ENCODE data around the gene RFX2. TPM values are rescaled to one million over a fixed set of nuclear protein-coding genes. Genes with fewer than 3 reads are reported as not detected.

The RFX2 gene
- total and polyA plus RNA-seq, 2 experiments from 2014 or later: 2.3 to 4.9 TPM

DNA sequence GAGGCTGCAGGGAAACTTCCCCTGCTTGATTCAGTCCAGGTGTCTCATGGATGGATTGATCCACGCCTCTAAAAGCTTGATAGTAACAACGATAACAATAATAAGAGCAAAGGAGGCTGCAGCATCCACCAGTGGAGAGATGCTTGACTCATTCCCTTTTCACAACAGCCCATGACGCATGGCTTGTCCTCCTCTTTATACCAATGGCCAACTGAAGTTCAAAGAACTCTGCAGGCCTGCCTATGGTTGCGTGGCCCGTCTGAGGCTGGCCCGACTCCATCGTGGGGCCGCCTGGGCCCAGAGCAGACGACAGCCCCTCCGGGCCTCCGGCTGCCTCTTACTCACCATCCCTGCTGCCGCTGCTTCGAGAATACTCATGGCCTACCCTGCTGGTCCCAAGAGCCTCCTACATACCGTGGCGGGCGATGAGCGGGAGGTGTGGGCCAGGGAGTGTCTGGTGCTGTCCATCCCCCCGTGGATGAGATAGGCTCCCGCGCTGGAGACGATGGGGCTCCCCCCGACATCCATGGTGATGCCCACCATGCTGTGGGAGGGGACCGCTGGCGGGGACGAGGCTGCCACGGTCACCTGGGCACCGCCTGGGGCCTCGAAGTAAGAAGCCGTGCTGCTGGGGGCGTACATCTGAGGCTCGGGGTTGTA is 70.6 kb downstream of the RFX2 start:
- H3K36me3 ChIP-seq (replicated peaks; ENCODE audit: insufficient read depth, low read depth): no peaks in the 10 kb centered on the region
- H3K27ac ChIP-seq: no peak overlapping the region
- H3K9me3 ChIP-seq (ENCODE audit: low read depth): no peaks in the 10 kb centered on the region
- no peak overlapping the region for H3K4me3 ChIP-seq
- H2AFZ ChIP-seq: no peak overlapping the region
- H3K9me2 ChIP-seq (replicated peaks; ENCODE audit: insufficient read depth): no peaks in the 10 kb centered on the region
- WGBS (ENCODE audit: low lambda C conversion rate, missing lambda C conversion rate): 95% methylated on average over 31 of the region's 31 CpGs
- TF ChIP-seq EZH2phosphoT487 (IDR thresholded peaks at IDR 0.05; ENCODE audit: low read depth, severe bottlenecking, unreplicated experiment): no peak
- no peak for TF ChIP-seq EZH2 (IDR thresholded peaks at IDR 0.05; ENCODE audit: borderline replicate concordance)
- TF ChIP-seq, protein P1, sequence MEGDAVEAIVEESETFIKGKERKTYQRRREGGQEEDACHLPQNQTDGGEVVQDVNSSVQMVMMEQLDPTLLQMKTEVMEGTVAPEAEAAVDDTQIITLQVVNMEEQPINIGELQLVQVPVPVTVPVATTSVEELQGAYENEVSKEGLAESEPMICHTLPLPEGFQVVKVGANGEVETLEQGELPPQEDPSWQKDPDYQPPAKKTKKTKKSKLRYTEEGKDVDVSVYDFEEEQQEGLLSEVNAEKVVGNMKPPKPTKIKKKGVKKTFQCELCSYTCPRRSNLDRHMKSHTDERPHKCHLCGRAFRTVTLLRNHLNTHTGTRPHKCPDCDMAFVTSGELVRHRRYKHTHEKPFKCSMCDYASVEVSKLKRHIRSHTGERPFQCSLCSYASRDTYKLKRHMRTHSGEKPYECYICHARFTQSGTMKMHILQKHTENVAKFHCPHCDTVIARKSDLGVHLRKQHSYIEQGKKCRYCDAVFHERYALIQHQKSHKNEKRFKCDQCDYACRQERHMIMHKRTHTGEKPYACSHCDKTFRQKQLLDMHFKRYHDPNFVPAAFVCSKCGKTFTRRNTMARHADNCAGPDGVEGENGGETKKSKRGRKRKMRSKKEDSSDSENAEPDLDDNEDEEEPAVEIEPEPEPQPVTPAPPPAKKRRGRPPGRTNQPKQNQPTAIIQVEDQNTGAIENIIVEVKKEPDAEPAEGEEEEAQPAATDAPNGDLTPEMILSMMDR (IDR thresholded peaks at IDR 0.05; ENCODE audit: poor library complexity): no peak
- H3K27me3 ChIP-seq: no peaks in the 10 kb centered on the region
- no peak overlapping the region for H3K4me2 ChIP-seq
- no peaks in the 10 kb centered on the region for H3K4me1 ChIP-seq (ENCODE audit: insufficient read depth)
- H3K79me2 ChIP-seq: no peaks in the 10 kb centered on the region
- no peak for DNase-seq (ENCODE audit: low spot score)
- no peaks in the 10 kb centered on the region for H4K20me1 ChIP-seq (ENCODE audit: insufficient read depth, poor library complexity, severe bottlenecking)

GRCh38 chr19:6038634-6039405 is 71.5 kb downstream of the RFX2 start:
- H2AFZ ChIP-seq: no peak overlapping the region
- H3K4me3 ChIP-seq: no peak overlapping the region
- H3K9me3 ChIP-seq (ENCODE audit: low read depth): no peaks in the 10 kb centered on the region
- no peaks in the 10 kb centered on the region for H3K9me2 ChIP-seq (replicated peaks; ENCODE audit: insufficient read depth)
- TF ChIP-seq EZH2 (IDR thresholded peaks at IDR 0.05; ENCODE audit: borderline replicate concordance): no peak
- TF ChIP-seq, protein P1 (IDR thresholded peaks at IDR 0.05; ENCODE audit: poor library complexity): no peak
- no peaks in the 10 kb centered on the region for H3K4me1 ChIP-seq (ENCODE audit: insufficient read depth)
- H3K27ac ChIP-seq: no peak overlapping the region
- H3K36me3 ChIP-seq (replicated peaks; ENCODE audit: insufficient read depth, low read depth): no peaks in the 10 kb centered on the region
- WGBS (ENCODE audit: low lambda C conversion rate, missing lambda C conversion rate): 82% methylated on average over 5 of the region's 5 CpGs
- no peaks in the 10 kb centered on the region for H3K79me2 ChIP-seq
- H4K20me1 ChIP-seq (ENCODE audit: insufficient read depth, poor library complexity, severe bottlenecking): no peaks in the 10 kb centered on the region
- H3K27me3 ChIP-seq: no peaks in the 10 kb centered on the region
- no peak overlapping the region for H3K4me2 ChIP-seq
- DNase-seq (ENCODE audit: low spot score): no peak

GRCh38 chr19:6035026-6035425 is 75.3 kb downstream of the RFX2 start:
- Histone ChIP-seq H3K4me3 (no peak overlapping the region), H3K36me3 (replicated peaks; ENCODE audit: insufficient read depth, low read depth) (no peaks in the 10 kb centered on the region), H3K9me2 (replicated peaks; ENCODE audit: insufficient read depth) (no peaks in the 10 kb centered on the region), H3K4me1 (ENCODE audit: insufficient read depth) (no peaks in the 10 kb centered on the region), H3K4me2 (no peak overlapping the region), H4K20me1 (ENCODE audit: insufficient read depth, poor library complexity, severe bottlenecking) (no peaks in the 10 kb centered on the region), H3K9me3 (ENCODE audit: low read depth) (no peaks in the 10 kb centered on the region), H3K27me3 (no peaks in the 10 kb centered on the region), H3K27ac (no peak overlapping the region), H3K79me2 (no peaks in the 10 kb centered on the region), H2AFZ (no peak overlapping the region)
- TF ChIP-seq, protein P1 (IDR thresholded peaks at IDR 0.05; ENCODE audit: poor library complexity): no peak
- no peak for TF ChIP-seq EZH2 (IDR thresholded peaks at IDR 0.05; ENCODE audit: borderline replicate concordance)
- no peak for TF ChIP-seq EZH2phosphoT487 (IDR thresholded peaks at IDR 0.05; ENCODE audit: low read depth, severe bottlenecking, unreplicated experiment)
- no peak for DNase-seq (ENCODE audit: low spot score)
- WGBS (ENCODE audit: low lambda C conversion rate, missing lambda C conversion rate): 94% methylated on average over 3 of the region's 3 CpGs
